GM21423 (cell line): ENCODE data around the gene PARD6G.
"Not testable (repeated sequence)": the region's sequence is repeated elsewhere in the genome, so short reads cannot be mapped to it uniquely, and the experiment has no call there.

Experiments used
- ATAC-seq: cut with Tn5 transposase; IDR thresholded peaks from one replicate; pipeline ENCODE4 v1.9.1; 2021; ENCODE audit warnings: mild to moderate bottlenecking, moderate library complexity; ENCODE audit not compliant: unreplicated experiment

Gene PARD6G

DNA sequence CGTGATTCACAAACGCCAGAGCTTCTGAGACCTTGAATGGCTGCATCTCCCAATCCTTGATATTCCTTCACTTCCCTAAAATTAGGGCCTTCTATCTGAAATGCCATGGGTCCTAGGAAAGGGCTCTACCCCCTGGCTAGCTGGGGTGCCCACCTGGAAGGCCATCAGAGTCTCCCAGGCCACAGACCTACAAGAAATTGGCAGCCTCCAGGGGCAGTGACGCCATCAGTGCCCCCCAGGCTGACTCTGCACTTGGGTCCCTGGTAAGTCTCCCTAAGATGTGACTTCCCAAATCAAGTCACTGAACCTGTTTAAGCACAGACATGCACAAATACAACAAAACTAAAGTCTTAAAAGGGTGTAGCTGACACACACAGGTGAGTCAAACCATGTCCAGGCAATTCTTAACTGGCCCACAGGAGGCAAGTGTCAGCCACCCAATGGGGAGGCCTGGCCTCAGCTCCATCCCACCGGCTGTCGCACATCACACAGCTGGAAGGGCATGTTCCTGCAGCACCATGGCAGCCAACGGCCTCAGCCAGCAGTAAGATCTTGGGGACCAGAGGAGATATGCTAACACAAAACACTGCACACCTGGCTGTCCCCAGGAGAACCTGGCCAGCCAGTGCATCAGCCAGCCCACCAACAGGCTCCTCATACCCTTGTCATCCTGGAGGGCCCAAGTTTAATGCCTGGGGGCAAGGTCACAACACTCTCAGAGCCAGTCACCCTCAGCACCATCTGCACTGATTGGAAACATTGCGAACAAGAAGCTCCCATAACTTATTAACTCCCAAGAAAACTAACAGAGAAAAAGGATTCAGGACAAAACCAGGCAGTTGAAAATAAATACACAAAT lies 5.2 kb downstream of the PARD6G start:
- no peak for ATAC-seq

DNA sequence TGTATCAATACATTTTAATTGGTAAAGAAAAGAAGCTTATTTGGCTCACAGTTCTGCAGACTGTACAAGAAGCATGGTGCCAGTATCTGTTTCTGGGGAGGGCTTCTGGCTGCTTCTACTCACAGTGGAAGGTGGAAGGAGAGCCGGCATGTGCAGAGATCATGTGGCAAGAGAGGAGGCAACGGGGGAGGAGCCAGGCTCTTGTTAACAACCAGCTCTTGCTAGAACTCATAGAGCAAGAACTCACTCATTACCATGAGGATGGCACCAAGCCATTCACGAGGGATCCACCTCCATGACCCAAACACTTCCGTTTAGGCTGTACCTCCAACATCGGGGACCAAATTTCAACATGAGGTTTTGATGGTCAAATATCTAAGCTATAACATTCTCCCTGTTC lies 7.5 kb downstream of the PARD6G start:
- ATAC-seq: no peak

DNA sequence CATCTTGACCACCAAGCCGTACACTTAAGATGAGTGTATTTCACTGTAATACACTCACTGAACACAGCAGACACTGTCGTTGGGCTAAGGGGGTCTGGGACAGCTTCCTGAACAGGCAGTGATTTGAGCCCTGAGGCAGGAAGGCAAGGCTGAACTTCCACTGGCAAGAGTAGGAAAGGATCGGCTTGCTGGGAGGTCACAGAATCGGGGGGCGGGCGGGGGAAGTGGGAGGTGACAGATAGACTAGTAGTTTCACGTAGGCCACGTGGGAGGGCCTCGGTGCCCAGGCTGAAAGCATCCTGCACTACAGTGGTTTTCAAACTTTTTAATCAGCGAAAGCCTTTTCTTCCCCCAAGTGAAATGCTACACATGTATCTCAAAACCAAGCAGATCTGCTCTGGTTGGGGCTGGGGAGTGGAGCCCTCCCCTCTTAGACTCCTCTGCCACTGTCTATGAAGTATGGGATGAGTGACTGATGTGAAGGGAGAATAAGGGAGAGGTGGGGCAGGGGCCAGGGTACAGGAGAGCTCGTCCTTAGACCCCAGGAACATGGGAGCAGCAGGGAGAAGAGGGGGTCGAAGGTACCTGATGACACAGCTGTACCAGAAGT lies 8.6 kb downstream of the PARD6G start:
- ATAC-seq: no peak

DNA sequence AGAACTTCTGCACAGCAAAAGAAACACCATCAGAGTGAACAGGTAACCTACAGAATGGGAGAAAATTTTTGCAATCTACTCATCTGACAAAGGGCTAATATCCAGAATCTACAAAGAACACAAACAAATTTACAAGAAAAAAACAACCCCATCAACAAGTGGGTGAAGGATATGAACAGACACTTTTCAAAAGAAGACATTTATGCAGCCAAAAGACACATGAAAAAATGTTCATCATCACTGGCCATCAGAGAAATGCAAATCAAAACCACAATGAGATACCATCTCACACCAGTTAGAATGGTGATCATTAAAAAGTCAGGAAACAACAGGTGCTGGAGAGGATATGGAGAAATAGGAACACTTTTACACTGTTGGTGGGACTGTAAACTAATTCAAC lies 9.8 kb downstream of the PARD6G start:
- not testable (repeated sequence) for ATAC-seq

DNA sequence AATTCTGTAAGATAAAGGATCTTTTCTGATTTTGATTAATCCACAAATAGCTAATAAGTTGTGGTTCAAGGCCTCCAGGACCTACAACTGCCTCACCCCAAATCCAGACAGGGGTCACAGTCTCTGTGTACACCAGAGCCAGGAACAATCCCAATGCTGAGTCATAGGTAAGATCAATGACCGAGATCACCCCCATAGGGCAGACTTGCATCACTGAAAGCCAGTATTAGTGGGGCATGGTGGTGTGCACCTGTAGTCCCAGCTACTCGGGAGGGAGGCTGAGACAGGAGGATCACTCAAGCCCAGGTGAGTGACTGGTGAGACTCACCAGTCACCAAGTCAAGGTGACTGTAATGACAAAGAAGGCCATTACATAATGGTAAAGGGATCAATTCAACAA lies 12.9 kb downstream of the PARD6G start:
- no peak for ATAC-seq

DNA sequence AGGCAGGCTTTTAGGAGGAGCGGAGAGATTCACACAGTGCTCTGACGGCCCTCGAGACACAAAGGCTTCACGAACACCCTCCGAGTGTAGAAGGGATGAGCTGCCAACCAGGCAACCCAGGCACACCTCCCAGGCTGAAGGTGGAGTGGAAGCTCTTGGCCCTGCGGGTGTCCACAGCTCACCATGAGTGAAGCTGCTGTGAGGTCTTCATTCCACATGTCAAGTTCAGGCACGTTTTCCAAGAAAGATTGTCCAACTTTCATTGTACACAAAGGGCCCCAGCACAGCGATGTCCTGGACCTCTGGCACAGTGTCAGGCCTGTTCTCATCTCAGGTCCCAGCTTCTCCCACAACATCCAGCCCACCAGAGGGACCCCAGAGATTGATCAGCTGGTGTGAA lies 13.4 kb downstream of the PARD6G start:
- no peak for ATAC-seq

DNA sequence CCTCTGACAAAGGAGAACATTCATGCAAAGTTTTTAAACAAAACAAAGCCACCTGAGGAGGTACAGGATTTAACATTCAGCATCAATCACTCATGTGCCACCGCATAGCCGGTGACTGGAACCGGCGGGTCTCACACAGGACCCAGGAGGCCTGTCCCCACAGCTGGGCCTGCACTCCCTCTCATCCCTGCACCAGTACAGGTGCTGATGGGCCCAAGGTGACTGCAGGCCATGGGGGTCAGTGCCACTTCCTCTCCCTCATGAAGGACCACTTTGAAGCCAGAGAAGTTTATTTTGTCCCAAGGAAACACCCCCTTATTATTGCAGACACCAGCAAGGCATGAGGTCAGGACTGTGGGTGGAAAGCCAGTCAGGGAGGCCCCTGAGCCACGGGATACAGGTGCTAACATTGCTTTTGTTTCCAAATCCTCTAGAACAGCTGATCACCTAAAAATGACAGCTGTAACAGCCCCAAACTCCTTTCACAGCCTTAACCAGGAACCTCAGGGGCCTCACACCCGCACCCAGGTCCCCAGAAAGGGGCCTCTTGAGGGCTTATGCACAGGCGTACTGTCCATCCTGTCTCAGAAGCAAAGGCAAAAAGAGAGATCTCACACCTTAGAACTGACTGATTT lies 14.0 kb downstream of the PARD6G start:
- ATAC-seq: no peak

DNA sequence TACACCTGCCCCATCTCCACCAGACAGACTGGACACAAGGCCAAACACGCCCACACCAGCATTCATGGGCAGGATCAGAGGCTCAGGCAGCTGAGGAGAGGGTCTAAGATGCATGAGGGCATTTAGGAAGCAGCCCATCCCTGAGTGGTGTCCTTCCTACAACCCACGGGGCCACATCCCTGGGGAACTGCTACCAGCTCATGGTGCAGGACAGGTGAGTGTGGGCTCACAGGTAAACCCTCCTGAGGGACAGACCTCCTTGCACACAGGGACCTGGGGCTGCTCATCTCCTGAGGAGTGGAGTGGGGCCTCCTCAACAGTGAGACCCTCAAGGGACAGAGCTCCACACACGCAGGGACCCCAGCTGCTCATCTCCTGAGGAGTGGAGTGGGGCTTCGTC lies 14.6 kb downstream of the PARD6G start:
- no peak for ATAC-seq

DNA sequence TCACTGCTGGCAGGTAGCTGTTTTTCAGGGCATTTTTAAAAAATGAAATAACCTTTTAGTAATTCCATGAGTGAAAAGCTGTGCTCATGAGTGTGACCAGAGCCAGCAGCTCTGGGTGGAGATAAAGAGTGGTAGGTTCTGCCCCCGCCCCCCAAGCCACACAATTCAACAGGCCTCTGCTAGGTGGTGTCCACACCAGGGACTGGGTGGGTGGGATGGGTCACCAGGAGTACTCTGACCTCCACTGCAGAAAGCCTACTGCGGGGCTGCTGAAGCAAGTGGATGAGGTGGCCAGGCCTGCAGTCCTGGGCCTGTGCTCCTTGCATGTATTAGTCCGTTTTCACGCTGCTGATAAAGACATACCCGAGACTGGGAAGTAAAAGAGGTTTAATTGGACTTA lies 15.3 kb downstream of the PARD6G start:
- ATAC-seq: no peak

DNA sequence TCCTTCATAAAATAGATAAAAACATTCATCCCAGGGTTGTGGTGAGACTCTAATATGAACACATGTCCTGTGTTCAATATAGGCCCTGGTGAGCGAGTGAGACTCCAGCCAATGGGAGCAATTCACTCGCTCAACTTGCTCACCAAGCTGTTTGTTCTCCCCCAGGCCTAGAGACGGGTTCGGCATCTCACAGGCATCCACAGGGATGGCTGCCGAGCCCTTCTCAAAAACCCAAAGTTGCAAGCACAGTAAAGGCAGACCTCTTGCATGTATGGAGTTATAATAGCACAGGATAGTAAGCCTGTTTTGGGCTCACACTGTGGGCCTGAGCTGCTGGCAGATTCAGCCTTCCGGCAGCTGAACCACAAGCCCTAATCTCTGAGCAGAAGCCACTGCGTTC lies 15.7 kb downstream of the PARD6G start:
- no peak for ATAC-seq

DNA sequence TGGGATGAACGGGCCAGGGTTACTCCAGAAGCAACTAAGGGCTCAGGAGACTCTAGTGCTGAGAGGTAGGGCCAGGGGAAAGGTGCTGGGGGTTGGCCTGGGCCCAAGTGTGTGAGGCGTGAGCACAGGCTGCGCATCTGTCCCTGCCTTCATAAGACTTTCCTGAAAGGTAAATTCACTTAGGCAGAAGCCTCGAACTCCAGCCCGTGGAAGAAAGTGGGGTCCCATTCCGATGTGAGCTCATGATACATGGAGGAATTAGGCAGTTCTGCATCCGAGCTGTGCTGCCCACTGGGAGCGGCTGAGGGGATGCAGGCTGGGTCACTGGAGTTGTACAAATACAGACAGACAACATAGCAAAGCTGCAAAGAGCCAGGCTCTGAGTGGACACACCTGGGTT lies 16.2 kb downstream of the PARD6G start:
- no peak for ATAC-seq

DNA sequence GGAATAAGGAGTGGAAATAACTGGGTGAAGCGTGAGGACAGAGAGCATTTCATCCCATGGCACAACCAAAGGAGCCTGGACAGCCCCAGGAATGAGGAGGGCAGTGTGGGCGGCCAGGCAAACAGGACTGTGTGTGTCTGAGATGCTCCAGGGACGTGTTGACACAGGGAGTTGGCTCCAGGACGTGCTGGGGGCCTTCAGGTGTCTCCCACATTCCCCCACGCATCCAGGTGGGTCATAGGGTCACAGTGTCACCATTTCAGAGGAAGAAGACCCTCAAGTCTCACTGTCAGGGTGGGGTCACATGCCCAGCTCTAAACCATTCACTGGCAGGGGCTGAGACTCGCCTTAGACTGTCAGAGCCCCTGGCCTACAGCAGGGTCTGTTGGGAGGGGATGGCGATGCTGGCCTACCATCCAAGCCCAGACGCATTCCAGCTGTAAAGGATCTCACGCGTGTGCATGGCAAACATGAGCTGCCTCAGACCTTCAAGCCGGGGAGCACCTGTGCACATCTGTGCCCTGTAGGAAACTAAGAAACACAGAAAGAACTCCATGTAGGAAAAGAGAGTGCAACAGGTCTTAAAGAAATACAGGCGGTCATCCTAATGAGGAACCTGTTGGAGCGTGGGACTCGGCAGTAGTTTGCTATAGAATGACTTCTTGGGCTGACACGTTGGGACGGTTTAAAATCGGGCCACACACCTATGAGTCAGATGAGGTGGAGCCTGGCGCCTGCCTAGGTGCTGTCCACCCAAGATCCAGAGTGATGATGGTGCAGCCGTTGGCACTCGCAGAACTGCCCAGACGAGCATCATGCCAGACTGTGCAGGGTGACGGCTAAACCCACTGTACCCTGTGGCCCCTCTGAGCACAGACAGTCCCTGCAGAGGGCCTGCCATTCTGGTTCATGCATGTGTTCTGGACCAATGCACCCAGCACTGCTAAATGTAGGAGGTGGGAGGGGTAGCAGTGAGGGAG lies 17.3 kb downstream of the PARD6G start:
- ATAC-seq: no peak

DNA sequence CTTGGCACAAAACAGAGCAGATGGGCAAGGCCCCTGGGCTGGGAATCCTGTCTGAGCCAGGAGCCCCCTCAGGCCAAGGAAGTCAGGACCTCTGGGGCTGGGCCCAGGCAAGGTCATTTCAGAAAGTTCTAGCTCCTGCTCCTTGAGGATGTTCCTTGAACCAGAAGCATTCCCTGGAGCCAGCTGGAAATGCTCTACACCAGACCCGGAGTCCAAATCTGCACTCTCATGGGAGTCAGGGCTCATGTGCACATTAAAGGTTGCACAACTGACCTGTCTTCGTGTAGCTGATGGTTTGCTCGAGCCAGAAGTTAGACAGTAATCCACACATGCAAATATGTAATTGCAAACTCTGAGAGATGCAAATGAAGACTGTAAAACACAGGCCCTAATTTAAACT lies 18.0 kb downstream of the PARD6G start:
- ATAC-seq: no peak

DNA sequence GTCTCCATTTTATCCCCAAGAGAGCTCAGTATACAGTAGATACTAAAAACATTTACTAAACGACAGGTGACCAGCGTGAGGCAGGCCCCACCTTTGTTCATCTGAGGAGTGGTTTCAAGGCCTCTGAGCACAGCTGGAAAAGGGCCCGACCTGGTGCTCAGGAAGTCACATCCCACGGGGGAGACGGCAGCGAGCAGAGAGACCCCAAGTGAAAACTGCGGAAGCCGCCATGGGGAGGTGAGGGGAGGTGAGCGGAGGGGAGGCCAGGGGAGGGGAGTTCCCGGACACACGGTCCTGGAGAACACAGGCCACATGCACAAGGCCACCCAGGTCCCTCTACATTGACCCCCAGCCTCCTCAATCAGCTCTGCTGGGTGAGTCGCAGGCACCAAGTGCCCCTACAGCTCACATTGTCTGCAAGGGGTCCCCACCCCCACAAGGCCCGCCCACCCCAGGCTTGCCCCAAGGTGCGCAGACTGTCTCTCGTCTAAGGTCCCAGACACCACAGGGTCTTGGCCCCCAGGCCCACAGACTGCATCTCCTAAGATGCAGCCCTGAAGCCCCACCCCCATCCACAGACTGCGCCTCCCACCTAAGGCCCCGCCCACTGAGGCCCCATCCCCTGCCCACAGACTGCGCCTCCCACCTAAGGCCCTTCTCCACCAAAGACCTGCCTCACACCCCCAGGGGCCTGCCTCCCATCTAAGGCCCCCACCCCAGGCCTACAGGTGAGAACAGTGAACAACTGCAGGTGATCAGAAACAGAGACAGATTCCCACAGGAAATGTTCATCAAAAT lies 19.1 kb downstream of the PARD6G start:
- ATAC-seq: no peak

DNA sequence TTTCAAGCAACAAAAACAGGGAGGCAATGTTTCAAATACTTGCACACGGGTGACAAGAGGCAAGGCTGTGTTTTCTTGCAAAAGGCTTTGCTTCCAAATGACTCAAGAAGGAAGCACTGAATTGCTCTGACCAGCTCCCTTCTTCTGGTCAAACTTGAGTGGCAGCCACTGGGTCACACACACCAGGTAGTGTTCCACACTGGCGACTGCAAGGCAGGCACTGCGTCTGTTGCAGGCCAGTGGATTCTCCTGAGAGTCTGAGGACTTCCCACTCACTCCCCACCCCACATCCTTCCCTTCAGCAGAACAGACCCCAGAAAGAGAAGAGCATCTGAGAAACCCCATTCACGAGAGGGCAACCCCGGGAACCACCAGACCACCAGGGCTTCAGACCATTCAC lies 19.8 kb downstream of the PARD6G start:
- ATAC-seq: no peak

DNA sequence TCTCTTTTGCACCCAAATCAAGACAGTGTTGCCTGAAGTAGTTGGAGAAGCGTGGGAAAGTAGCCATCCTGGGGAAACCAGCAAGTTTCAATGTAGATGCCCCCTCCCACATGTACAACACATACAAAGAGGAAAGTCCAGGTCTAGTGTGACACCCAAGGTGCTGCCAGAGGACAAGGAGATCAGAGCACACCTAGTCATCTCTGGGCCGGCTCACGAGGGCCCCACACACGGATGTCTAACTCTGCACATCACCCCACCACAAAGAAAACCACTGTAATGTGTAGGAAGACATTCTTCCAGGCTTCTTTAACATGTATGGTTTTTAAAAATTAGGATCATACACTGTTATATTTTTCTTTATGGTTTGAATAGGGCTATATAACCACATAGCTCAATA lies 21.6 kb downstream of the PARD6G start:
- ATAC-seq: no peak

DNA sequence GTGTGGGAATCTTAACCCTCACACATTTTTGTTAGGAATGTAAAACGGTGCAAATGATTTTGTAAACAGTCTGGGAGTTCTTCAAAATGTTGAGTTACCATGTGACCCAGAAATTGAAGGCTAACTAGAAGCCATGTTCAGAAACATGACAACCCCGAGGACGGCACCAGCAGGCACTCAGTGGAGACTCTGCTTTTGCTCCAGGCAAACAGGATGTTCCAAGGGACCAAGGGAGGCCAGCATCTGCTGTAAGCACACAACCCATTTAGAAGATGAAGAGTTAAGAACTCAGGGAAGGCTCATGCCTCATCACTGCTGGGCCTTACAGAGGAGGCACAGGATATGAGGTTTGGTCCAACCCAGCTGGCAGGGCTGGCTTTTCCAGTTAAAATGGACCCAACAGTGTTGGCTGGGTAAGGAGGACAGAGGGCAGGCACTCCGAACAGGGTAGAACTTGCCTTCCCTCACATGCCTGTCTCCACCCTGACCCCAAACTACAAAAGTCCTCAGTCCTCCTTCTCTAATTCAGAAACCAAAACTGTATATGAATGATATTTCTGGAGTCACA lies 23.6 kb downstream of the PARD6G start:
- ATAC-seq: no peak

DNA sequence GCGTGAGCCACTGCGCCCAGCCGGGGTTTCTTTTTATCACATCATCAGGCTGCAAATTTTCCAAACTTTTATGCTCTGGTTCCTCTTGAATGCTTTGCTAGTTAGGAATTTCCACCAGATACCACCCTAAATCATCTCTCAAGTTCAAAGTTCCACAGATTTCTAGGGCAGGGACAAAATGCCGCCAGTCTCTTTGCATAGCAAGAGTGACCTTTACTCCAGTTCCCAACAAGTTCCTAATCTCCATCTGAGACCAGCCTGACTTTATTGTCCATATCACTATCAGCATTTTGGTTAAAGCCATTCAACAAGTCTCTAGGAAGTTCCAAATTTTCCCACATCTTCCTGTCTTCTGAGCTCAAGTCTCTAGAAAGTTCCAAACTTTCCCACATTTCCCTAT lies 27.8 kb downstream of the PARD6G start:
- not testable (repeated sequence) for ATAC-seq

DNA sequence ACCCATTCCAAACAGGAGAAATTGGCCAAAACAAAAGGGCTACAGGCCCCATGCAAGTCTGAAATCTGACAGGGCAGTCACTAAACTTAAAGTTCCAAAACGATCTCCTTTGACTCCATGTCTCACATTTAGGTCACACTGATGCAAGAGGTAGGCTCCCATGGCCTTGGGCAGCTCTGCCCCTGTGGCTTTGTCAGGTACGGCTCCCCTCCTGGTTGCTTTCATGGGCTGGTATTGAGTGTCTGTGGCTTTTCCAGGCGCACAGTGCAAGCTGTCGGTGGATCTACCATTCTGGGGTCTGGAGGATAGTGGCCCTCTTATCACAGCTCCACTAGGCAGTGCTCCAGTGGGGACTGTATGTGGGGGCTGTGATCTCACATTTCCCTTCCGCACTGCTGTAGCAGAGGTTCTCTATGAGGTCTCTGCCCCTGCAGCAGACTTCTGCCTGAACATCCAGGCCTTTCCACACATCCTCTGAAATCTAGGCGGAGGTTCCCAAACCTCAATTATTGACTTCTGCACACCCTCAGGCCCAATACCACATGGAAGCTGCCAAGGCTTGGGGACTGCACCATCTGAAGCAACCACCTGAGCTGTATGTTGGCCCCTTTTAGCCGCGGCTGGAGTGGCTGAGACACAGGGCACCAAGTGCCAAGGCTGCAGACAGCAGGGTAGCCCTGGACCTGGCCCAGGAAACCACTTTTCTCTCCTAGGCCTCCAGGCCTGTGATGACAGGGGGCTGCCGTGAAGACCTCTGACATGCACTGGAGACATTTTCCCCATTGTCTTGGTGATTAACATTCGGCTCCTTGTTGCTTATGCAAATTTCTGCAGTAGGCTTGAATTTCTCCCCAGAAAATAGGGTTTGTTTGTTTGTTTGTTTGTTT lies 28.7 kb downstream of the PARD6G start:
- no peak for ATAC-seq
